HL-60 (cell line): Measurements from ENCODE around the gene STX8.

Source experiments
- DNase-seq, 2 experiments: peaks; one replicate each; pipeline ENCODE4 v3.0.0-alpha.2; 2010 to 2020; ENCODE audit warnings: low read depth in 1 of 2, low spot score in 1 of 2
- H3K27ac ChIP-seq: fragments of 250-450 bp; sonication (Bioruptor Pico); replicated peaks from 2 replicates; pipeline ENCODE4 v1.5.1; 2020; ENCODE audit warnings: mild to moderate bottlenecking, moderate library complexity
- H3K27me3 ChIP-seq: fragments of 250-450 bp; sonication (Bioruptor Pico); 2 replicates; pipeline ENCODE4 v1.5.1; 2021; ENCODE audit warnings: mild to moderate bottlenecking, moderate library complexity; ENCODE audit not compliant: insufficient read depth, poor library complexity, severe bottlenecking
- H3K4me3 ChIP-seq: replicated peaks from 2 replicates; pipeline ENCODE4 v1.5.1; 2011; ENCODE audit warnings: mild to moderate bottlenecking, control low read depth, low read length; ENCODE audit not compliant: insufficient read depth
- GABPA ChIP-seq: IDR thresholded peaks from 2 replicates; pipeline ENCODE4 v1.6.1; 2012; ENCODE audit warnings: low read depth
- POLR2AphosphoS5 ChIP-seq: IDR thresholded peaks from 2 replicates; pipeline ENCODE4 v1.6.1; 2012; ENCODE audit warnings: low read depth
- SPI1 ChIP-seq: IDR thresholded peaks from 2 replicates; pipeline ENCODE4 v1.6.1; 2012; ENCODE audit warnings: low read depth, mild to moderate bottlenecking, borderline replicate concordance
- TF ChIP-seq, protein P1 (sequence below): IDR thresholded peaks from 2 replicates; pipeline ENCODE4 v1.6.1; 2012; ENCODE audit warnings: low read depth; ENCODE audit not compliant: insufficient replicate concordance
- TF ChIP-seq, protein P2 (sequence below): IDR thresholded peaks from one replicate; pipeline ENCODE4 v1.5.1; 2011; ENCODE audit warnings: low read length, control low read depth, inconsistent platforms; ENCODE audit not compliant: insufficient read depth

The STX8 gene

DNA sequence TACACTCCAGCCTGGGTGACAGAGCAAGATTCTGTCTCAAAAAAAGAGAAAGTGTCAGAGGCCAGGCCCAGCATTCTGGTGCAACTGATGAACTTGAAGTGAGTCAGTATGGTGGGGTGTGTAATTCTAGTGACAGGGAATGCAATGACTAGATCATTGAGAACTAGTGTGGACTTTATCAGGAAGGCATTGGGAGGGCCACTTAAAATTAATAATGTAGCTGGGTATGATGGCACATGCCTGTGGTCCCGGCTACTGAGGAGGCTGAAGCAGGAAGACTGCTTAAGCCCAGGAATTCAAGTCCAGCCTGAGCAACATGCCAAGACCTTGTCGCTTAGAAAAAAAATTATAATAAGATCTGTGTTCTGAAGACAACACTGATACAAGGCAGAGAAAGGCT, 90.8 kb downstream of the STX8 start:
- Histone ChIP-seq H3K4me3 (no peak overlapping the region), H3K27ac (no peak overlapping the region), H3K27me3 (no peaks in the 10 kb centered on the region)
- no peak for DNase-seq
- TF ChIP-seq POLR2AphosphoS5: no peak
- TF ChIP-seq GABPA: no peak
- TF ChIP-seq, protein P1, sequence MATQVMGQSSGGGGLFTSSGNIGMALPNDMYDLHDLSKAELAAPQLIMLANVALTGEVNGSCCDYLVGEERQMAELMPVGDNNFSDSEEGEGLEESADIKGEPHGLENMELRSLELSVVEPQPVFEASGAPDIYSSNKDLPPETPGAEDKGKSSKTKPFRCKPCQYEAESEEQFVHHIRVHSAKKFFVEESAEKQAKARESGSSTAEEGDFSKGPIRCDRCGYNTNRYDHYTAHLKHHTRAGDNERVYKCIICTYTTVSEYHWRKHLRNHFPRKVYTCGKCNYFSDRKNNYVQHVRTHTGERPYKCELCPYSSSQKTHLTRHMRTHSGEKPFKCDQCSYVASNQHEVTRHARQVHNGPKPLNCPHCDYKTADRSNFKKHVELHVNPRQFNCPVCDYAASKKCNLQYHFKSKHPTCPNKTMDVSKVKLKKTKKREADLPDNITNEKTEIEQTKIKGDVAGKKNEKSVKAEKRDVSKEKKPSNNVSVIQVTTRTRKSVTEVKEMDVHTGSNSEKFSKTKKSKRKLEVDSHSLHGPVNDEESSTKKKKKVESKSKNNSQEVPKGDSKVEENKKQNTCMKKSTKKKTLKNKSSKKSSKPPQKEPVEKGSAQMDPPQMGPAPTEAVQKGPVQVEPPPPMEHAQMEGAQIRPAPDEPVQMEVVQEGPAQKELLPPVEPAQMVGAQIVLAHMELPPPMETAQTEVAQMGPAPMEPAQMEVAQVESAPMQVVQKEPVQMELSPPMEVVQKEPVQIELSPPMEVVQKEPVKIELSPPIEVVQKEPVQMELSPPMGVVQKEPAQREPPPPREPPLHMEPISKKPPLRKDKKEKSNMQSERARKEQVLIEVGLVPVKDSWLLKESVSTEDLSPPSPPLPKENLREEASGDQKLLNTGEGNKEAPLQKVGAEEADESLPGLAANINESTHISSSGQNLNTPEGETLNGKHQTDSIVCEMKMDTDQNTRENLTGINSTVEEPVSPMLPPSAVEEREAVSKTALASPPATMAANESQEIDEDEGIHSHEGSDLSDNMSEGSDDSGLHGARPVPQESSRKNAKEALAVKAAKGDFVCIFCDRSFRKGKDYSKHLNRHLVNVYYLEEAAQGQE: no peak
- TF ChIP-seq, protein P2, sequence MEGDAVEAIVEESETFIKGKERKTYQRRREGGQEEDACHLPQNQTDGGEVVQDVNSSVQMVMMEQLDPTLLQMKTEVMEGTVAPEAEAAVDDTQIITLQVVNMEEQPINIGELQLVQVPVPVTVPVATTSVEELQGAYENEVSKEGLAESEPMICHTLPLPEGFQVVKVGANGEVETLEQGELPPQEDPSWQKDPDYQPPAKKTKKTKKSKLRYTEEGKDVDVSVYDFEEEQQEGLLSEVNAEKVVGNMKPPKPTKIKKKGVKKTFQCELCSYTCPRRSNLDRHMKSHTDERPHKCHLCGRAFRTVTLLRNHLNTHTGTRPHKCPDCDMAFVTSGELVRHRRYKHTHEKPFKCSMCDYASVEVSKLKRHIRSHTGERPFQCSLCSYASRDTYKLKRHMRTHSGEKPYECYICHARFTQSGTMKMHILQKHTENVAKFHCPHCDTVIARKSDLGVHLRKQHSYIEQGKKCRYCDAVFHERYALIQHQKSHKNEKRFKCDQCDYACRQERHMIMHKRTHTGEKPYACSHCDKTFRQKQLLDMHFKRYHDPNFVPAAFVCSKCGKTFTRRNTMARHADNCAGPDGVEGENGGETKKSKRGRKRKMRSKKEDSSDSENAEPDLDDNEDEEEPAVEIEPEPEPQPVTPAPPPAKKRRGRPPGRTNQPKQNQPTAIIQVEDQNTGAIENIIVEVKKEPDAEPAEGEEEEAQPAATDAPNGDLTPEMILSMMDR: no peak
- no peak for TF ChIP-seq SPI1

DNA sequence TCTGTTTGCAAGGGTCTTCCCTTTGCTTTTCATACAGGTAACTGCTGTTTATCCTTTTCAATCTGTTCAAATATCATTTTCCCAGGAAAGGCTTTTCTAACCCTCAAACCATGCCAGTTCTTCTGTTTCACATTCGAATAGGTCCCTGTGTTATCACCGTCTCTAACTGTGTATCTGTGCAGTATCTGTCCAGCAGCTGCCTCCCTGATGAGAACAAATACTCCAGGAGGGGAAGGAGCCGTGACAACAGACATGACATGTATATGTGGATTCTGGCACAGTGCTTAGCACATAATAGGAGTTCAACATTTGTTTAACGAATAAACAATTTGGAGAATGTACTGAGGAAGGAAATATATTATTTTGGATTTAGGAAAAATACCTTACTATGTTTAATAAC, 95.7 kb downstream of the STX8 start:
- TF ChIP-seq SPI1 (no peak), POLR2AphosphoS5 (no peak), GABPA (no peak)
- Histone ChIP-seq H3K27ac (no peak overlapping the region), H3K4me3 (no peak overlapping the region), H3K27me3 (no peaks in the 10 kb centered on the region)
- DNase-seq: no peak

DNA sequence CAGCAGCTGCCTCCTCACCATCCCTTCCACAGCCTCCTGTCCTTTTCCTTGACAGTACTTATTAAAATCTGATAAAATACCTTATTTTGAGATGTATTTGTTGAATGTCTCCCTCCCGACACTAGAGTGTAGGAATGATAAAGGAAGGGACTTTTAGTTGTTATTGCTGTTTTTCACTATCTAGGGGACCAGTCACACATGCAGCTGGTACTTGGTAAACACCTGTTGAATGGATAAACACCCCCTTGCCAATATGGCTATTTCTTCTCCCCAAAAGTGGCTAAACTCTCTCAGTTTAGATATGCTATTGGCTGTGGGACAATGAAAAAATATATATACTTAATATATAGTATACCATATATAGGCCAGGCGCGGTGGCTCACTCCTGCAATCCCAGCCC, 96.7 kb downstream of the STX8 start:
- H3K27me3 ChIP-seq: no peaks in the 10 kb centered on the region
- TF ChIP-seq, protein P2: no peak
- TF ChIP-seq, protein P1: no peak
- TF ChIP-seq POLR2AphosphoS5 (no peak), GABPA (no peak), SPI1 (no peak)
- H3K27ac ChIP-seq: no peak overlapping the region
- H3K4me3 ChIP-seq: no peak overlapping the region
- DNase-seq: no peak

DNA sequence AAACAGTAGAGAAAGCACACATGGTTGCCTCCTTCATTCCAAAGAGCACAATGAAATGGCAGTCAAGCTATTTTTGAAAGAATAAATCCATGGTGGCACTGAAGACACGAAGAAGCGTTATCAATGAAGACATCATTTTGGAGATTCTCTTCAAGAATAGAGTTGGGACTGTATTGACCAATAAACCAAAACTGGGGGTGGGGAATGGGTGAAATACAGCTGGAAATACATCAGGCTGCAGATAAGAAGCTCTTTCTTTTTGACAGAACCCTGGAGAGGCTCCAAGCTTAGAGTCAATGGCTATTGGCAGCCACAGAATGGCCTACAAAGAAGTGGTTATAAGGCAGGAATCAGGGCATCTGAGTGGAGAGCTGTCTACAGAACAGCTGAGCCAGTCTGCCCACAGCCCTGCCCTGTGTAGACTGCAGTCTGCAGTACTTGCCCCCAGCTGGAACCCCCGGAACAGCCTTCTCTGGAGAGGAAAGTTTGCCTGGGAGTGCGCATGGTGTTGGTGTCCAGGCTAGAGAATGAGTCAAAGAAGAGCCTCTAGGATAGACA, 100.4 kb downstream of the STX8 start:
- DNase-seq: no peak
- TF ChIP-seq GABPA: no peak
- TF ChIP-seq, protein P2: no peak
- TF ChIP-seq POLR2AphosphoS5: no peak
- TF ChIP-seq, protein P1: no peak
- TF ChIP-seq SPI1: no peak
- no peaks in the 10 kb centered on the region for H3K27me3 ChIP-seq
- H3K27ac ChIP-seq: no peak overlapping the region
- no peak overlapping the region for H3K4me3 ChIP-seq
